ENCODE measurements around the gene SNRNP40. TPM values are rescaled to one million over a fixed set of nuclear protein-coding genes. Genes with fewer than 3 reads are reported as not detected.

The SNRNP40 gene
- polyA plus RNA-seq, 1 of the 3 experiments (the other 2 are of a cell fraction) = 46.7 TPM

- H3K4me2 ChIP-seq = no peak overlapping the region
- H3K4me1 ChIP-seq (ENCODE audit: control insufficient read depth in 1 of 2, insufficient read depth in 2 of 2, low read depth in 1 of 2, low read length in 1 of 2) = no peaks in the 10 kb centered on the region
- TF ChIP-seq, protein P1, sequence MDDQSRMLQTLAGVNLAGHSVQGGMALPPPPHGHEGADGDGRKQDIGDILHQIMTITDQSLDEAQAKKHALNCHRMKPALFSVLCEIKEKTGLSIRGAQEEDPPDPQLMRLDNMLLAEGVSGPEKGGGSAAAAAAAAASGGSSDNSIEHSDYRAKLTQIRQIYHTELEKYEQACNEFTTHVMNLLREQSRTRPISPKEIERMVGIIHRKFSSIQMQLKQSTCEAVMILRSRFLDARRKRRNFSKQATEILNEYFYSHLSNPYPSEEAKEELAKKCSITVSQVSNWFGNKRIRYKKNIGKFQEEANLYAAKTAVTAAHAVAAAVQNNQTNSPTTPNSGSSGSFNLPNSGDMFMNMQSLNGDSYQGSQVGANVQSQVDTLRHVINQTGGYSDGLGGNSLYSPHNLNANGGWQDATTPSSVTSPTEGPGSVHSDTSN (IDR thresholded peaks at IDR 0.05) = no peak
- no peak for TF ChIP-seq USF1 (IDR thresholded peaks at IDR 0.05; ENCODE audit: borderline replicate concordance, low read depth)
- TF ChIP-seq JUND (IDR thresholded peaks at IDR 0.05) = no peak
- TF ChIP-seq, protein P2, sequence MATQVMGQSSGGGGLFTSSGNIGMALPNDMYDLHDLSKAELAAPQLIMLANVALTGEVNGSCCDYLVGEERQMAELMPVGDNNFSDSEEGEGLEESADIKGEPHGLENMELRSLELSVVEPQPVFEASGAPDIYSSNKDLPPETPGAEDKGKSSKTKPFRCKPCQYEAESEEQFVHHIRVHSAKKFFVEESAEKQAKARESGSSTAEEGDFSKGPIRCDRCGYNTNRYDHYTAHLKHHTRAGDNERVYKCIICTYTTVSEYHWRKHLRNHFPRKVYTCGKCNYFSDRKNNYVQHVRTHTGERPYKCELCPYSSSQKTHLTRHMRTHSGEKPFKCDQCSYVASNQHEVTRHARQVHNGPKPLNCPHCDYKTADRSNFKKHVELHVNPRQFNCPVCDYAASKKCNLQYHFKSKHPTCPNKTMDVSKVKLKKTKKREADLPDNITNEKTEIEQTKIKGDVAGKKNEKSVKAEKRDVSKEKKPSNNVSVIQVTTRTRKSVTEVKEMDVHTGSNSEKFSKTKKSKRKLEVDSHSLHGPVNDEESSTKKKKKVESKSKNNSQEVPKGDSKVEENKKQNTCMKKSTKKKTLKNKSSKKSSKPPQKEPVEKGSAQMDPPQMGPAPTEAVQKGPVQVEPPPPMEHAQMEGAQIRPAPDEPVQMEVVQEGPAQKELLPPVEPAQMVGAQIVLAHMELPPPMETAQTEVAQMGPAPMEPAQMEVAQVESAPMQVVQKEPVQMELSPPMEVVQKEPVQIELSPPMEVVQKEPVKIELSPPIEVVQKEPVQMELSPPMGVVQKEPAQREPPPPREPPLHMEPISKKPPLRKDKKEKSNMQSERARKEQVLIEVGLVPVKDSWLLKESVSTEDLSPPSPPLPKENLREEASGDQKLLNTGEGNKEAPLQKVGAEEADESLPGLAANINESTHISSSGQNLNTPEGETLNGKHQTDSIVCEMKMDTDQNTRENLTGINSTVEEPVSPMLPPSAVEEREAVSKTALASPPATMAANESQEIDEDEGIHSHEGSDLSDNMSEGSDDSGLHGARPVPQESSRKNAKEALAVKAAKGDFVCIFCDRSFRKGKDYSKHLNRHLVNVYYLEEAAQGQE (IDR thresholded peaks at IDR 0.05; ENCODE audit: low read depth, low read length) = no peak
- TF ChIP-seq RCOR1 (IDR thresholded peaks at IDR 0.05; ENCODE audit: low read length) = no peak
- peaks cover 10% of the 10 kb centered on the region for H3K79me2 ChIP-seq (ENCODE audit: insufficient read depth)
- no peaks in the 10 kb centered on the region for H3F3A ChIP-seq (replicated peaks; ENCODE audit: insufficient read depth)
- ChIA-PET POLR2A (no interaction called here), CTCF (interaction anchor here (0.9 kb wide), 1 partner anchor 130 kb away, joined by 3 read pairs; no protein-coding TSS in a partner anchor)
- no peaks in the 10 kb centered on the region for H4K20me1 ChIP-seq (ENCODE audit: insufficient read depth)
- no peak overlapping the region for H3K4me3 ChIP-seq (ENCODE audit: low read depth in 2 of 2, low read length in 1 of 2)
- H3K9me2 ChIP-seq = no peaks in the 10 kb centered on the region
- H3K27ac ChIP-seq (ENCODE audit: low read depth in 2 of 2, low read length in 1 of 2) = no peak overlapping the region
- no peaks in the 10 kb centered on the region for H3K27me3 ChIP-seq (ENCODE audit: insufficient read depth)
- H3K9ac ChIP-seq = no peak overlapping the region
- WGBS (ENCODE audit: low lambda C conversion rate) = 91% methylated on average over 3 of the region's 3 CpGs
- H3K9me3 ChIP-seq = no peaks in the 10 kb centered on the region
- H3K36me3 ChIP-seq (replicated peaks in 1 of 2; ENCODE audit: control insufficient read depth in 1 of 2, insufficient read depth in 2 of 2, low read length in 1 of 2) = peaks cover 48 to 63% of the 10 kb centered on the region in 2 experiments
- no peak overlapping the region for H2AFZ ChIP-seq (ENCODE audit: low read depth)
- DNase-seq = no peak
Observed at GRCh38 chr1:31315902-31316301, 19.3 kb upstream of the SNRNP40 start.

- no peak for TF ChIP-seq GABPA (IDR thresholded peaks at IDR 0.05; ENCODE audit: low read depth)
- TF ChIP-seq, protein P3, sequence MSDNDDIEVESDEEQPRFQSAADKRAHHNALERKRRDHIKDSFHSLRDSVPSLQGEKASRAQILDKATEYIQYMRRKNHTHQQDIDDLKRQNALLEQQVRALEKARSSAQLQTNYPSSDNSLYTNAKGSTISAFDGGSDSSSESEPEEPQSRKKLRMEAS (IDR thresholded peaks at IDR 0.05; ENCODE audit: low read depth) = 0 out of 2 replicates have a peak, but pooled peaks have one; percentile 24
- POLR2A ChIA-PET = no interaction called here
- H4K20me1 ChIP-seq (ENCODE audit: insufficient read depth) = no peaks in the 10 kb centered on the region
- peaks cover 16% of the 10 kb centered on the region for H3F3A ChIP-seq (replicated peaks; ENCODE audit: insufficient read depth)
- CTCF ChIA-PET = interaction anchor here (1.0 to 1.3 kb wide), 2 partner anchors 125 to 127 kb away, joined by 3 to 7 read pairs; no protein-coding TSS in a partner anchor
- H3K36me3 ChIP-seq (replicated peaks in 1 of 2; ENCODE audit: control insufficient read depth in 1 of 2, insufficient read depth in 2 of 2, low read length in 1 of 2) = peaks cover 26 to 39% of the 10 kb centered on the region in 2 experiments
- no peak for DNase-seq
- H3K79me2 ChIP-seq (ENCODE audit: insufficient read depth) = peaks cover 49% of the 10 kb centered on the region
- H3K9ac ChIP-seq = no peak overlapping the region
- no peaks in the 10 kb centered on the region for H3K9me3 ChIP-seq
- no peaks in the 10 kb centered on the region for H3K27me3 ChIP-seq (ENCODE audit: insufficient read depth)
- H2AFZ ChIP-seq (ENCODE audit: low read depth) = no peak overlapping the region
- 79% methylated on average over 4 of the region's 4 CpGs for WGBS (ENCODE audit: low lambda C conversion rate)
- no peak overlapping the region for H3K27ac ChIP-seq (ENCODE audit: low read depth in 2 of 2, low read length in 1 of 2)
- H3K9me2 ChIP-seq = no peaks in the 10 kb centered on the region
- H3K4me1 ChIP-seq (ENCODE audit: control insufficient read depth in 1 of 2, insufficient read depth in 2 of 2, low read depth in 1 of 2, low read length in 1 of 2) = no peaks in the 10 kb centered on the region
- H3K4me3 ChIP-seq (ENCODE audit: low read depth in 2 of 2, low read length in 1 of 2) = no peak overlapping the region
- H3K4me2 ChIP-seq = no peak overlapping the region
Observed at GRCh38 chr1:31310198-31310597, 13.6 kb upstream of the SNRNP40 start.
